Tibial artery (tissue), 4 donors: ENCODE results near the gene TBX1.

Experiments
- DNase-seq, 2 donors: peaks; one replicate each; pipeline ENCODE4 v3.0.0-alpha.2; 2019
- H3K27ac ChIP-seq, 2 donors: fragments of 200-600 bp; sonication (generic) in 1 of 2; 1 replicate in 1 of 2; 2 replicates in 1 of 2; pipeline ENCODE4 v1.5.1; 2018 to 2019; ENCODE audit warnings: mild to moderate bottlenecking in 1 of 2
- H3K27me3 ChIP-seq, 2 donors: fragments of 200-600 bp; sonication (generic) in 1 of 2; one replicate each; pipeline versions ENCODE4 v1.5.1 to v1.6.0; 2016 to 2019
- H3K36me3 ChIP-seq, 3 donors: fragments of 200-600 bp; sonication (generic) in 2 of 3; one replicate each; pipeline ENCODE4 v1.5.1; 2016 to 2019; ENCODE audit warnings: mild to moderate bottlenecking in 2 of 3
- H3K4me1 ChIP-seq, 4 donors: fragments of 200-600 bp; sonication (generic) in 2 of 4; 1 replicate in 3 of 4; 2 replicates in 1 of 4; pipeline ENCODE4 v1.5.1; 2016 to 2019
- H3K4me3 ChIP-seq, 2 donors: fragments of 200-600 bp; sonication (generic) in 1 of 2; 1 replicate in 1 of 2; 2 replicates in 1 of 2; pipeline ENCODE4 v1.5.1; 2018 to 2019; ENCODE audit warnings: mild to moderate bottlenecking in 2 of 2
- H3K9me3 ChIP-seq, 3 donors: fragments of 200-600 bp; sonication (generic) in 1 of 3; one replicate each; pipeline ENCODE4 v1.5.1; 2016 to 2019
- CTCF ChIP-seq, 2 experiments: fragments of 200-600 bp in 1 of 2; fragments of 450-650 bp in 1 of 2; IDR thresholded peaks; one replicate each; pipeline ENCODE4 v1.5.1; 2017 to 2019; ENCODE audit warnings: antibody characterized with exemption in 2 of 2, mild to moderate bottlenecking in 1 of 2, moderate library complexity in 1 of 2
- intact Hi-C: fragments of 100-400 bp; cut with DNase I; formaldehyde crosslinking; loops from one replicate; pipeline ENCODE4 v1.15.0; 2023; ENCODE audit warnings: low total_unique reads

TBX1 gene

GRCh38 chr22:19786264-19786585 is 25.6 kb downstream of the TBX1 start:
- TF ChIP-seq CTCF (IDR thresholded peaks at IDR 0.05) = no peak
- peaks cover 0 to 13% of the 10 kb centered on the region in 2 donors for H3K27me3 ChIP-seq
- H3K27ac ChIP-seq = no peak overlapping the region
- intact Hi-C loops = no loop called here
- no peaks in the 10 kb centered on the region for H3K9me3 ChIP-seq
- H3K4me1 ChIP-seq = no peaks in the 10 kb centered on the region
- DNase-seq = no peak
- H3K4me3 ChIP-seq = no peak overlapping the region
- peaks cover 5 to 20% (median 9%) of the 10 kb centered on the region in 3 donors for H3K36me3 ChIP-seq

GRCh38 chr22:19786959-19787848 is 26.6 kb downstream of the TBX1 start:
- Histone ChIP-seq H3K27me3 (peaks cover 0 to 13% of the 10 kb centered on the region in 2 donors), H3K9me3 (peaks cover 0 to 1% (median under 1%) of the 10 kb centered on the region in 3 donors), H3K4me3 (no peak overlapping the region), H3K4me1 (no peaks in the 10 kb centered on the region), H3K36me3 (peaks cover 5 to 22% (median 10%) of the 10 kb centered on the region in 3 donors), H3K27ac (no peak overlapping the region)
- DNase-seq = no peak
- intact Hi-C loops = no loop called here
- no peak for TF ChIP-seq CTCF (IDR thresholded peaks at IDR 0.05)

DNA sequence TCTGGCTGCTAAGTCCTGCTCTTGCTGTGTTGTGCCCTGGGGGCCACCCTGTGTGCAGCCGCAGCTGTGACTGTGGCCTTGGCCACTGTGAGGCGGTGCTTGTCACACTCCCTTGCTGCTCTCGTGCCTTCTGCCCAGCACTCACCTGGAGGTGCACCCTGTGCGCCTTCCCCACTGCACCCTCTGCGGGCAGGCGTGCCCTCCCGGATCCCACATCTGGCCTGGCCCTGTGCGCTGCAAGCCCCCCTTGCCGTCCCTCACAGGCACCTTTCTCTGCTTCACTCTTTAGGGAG is 27.2 kb downstream of the TBX1 start:
- H3K36me3 ChIP-seq = peaks cover 5 to 27% (median 16%) of the 10 kb centered on the region in 3 donors
- no peak for DNase-seq
- no peak for TF ChIP-seq CTCF (IDR thresholded peaks at IDR 0.05)

DNA sequence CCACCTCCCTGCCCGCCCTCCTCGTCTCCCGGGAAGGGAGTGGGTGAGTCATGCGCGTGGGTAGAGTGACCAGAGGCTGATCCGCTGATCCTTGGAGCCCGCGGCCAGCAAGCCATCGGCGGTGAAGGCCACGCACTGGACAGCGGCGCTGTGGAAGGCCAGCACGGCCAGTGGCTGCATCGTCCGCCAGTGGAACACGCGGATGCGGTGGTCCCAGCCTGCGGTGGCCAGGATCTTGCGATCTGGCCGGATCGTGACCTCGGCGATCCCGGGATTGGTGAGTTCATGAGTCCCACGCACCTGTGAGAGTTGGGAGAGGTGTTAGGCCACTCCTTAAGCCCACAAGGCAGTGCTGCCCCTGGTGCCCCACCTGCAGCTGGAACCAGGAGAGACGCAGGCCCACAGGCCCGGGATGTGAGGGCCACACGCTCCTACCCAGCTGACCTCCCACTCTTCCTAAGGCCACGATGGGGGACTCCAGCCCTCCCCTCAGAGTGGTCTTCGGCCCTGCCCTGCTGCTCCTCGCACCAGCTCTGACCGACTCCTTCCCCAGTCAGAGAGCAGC is 28.2 kb downstream of the TBX1 start:
- no peak for DNase-seq
- intact Hi-C loops = no loop called here
- Histone ChIP-seq H3K27me3 (peaks cover 0 to 4% of the 10 kb centered on the region in 2 donors), H3K36me3 (peaks cover 5 to 28% (median 17%) of the 10 kb centered on the region in 3 donors), H3K4me1 (no peaks in the 10 kb centered on the region), H3K27ac (no peak overlapping the region), H3K9me3 (peaks cover 0 to 6% (median 4%) of the 10 kb centered on the region in 3 donors), H3K4me3 (no peak overlapping the region)
- no peak for TF ChIP-seq CTCF (IDR thresholded peaks at IDR 0.05)

More for the DNA sequence above, 27.2 kb downstream of the TBX1 start:
- Histone ChIP-seq H3K27ac (no peak overlapping the region), H3K4me1 (no peaks in the 10 kb centered on the region), H3K4me3 (no peak overlapping the region), H3K9me3 (peaks cover 0 to 6% (median 4%) of the 10 kb centered on the region in 3 donors), H3K27me3 (peaks cover 0 to 13% of the 10 kb centered on the region in 2 donors)
- intact Hi-C loops = no loop called here

DNA sequence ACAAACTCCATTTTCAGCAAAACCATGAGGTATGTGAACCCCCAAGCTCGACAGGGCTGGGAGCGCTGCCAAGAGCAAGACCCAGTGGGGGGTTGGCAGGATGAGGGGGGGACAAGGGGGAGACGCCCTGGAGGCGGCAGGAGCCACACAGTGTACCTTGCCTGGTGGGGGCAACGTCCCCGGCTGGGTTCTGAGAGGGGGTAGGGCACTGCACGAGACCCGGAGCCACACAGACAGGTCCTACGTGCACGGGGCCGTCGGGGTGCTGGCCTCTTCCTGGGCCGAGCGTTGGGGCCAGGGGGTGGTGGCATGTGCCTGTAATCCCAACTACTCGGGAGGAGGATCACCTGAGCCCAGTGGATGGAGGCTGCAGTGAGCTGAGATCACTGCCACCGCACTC is 28.8 kb downstream of the TBX1 start:
- intact Hi-C loops = no loop called here
- Histone ChIP-seq H3K27ac (no peak overlapping the region), H3K36me3 (peaks cover 5 to 28% (median 17%) of the 10 kb centered on the region in 3 donors), H3K4me1 (no peaks in the 10 kb centered on the region), H3K27me3 (no peaks in the 10 kb centered on the region), H3K9me3 (peaks cover 0 to 6% (median 4%) of the 10 kb centered on the region in 3 donors), H3K4me3 (no peak overlapping the region)
- no peak for TF ChIP-seq CTCF (IDR thresholded peaks at IDR 0.05)
- no peak for DNase-seq
